GM23338 (cell line): ENCODE results near the gene DIRAS3.

Experiments used
- CREB1 ChIP-seq: fragments of 250-450 bp; sonication (Bioruptor Pico); IDR thresholded peaks from 2 replicates; pipeline ENCODE4 v1.5.0; 2020; ENCODE audit warnings: low read depth, mild to moderate bottlenecking, moderate library complexity
- CTCF ChIP-seq, 2 experiments: fragments of 200-600 bp in 1 of 2; sonication (generic) in 1 of 2; conservative IDR thresholded peaks; 2 replicates each; pipeline versions ENCODE4 v1.5.1 to v1.6.1; 2016 to 2017; ENCODE audit warnings: antibody characterized with exemption in 2 of 2, low read depth in 2 of 2, mild to moderate bottlenecking in 2 of 2, moderate library complexity in 1 of 2
- EZH2 ChIP-seq: fragments of 200-600 bp; sonication (generic); IDR thresholded peaks from one replicate; pipeline ENCODE4 v1.8.0; 2017; ENCODE audit warnings: antibody characterized with exemption, mild to moderate bottlenecking, low read depth; ENCODE audit not compliant: unreplicated experiment
- EZH2phosphoT487 ChIP-seq: fragments of 200-600 bp; sonication (generic); IDR thresholded peaks from one replicate; pipeline ENCODE4 v1.8.1; 2018; ENCODE audit warnings: antibody characterized with exemption; ENCODE audit not compliant: unreplicated experiment
- JUNB ChIP-seq: IDR thresholded peaks from one replicate; pipeline ENCODE4 v1.6.1; 2016; ENCODE audit warnings: antibody characterized with exemption; ENCODE audit not compliant: unreplicated experiment
- POLR2AphosphoS5 ChIP-seq: IDR thresholded peaks from 2 replicates; pipeline ENCODE4 v1.6.1; 2016; ENCODE audit warnings: antibody characterized with exemption, low read depth
- REST ChIP-seq: IDR thresholded peaks from one replicate; pipeline ENCODE4 v1.6.1; 2018; ENCODE audit warnings: antibody characterized with exemption; ENCODE audit not compliant: unreplicated experiment
- STAT1 ChIP-seq: IDR thresholded peaks from one replicate; pipeline ENCODE4 v1.6.1; 2016; ENCODE audit warnings: antibody characterized with exemption; ENCODE audit not compliant: unreplicated experiment
- ZNF331 ChIP-seq: fragments of 250-450 bp; sonication (Bioruptor Pico); IDR thresholded peaks from 2 replicates; pipeline ENCODE4 v1.5.0; 2020; ENCODE audit warnings: low read depth, mild to moderate bottlenecking, moderate library complexity

GRCh38 chr1:68051475-68051874 is 1.0 kb upstream of the DIRAS3 start:
- no peak for TF ChIP-seq POLR2AphosphoS5
- no peak for TF ChIP-seq EZH2
- peak; percentile 33 to 57; a peak in 2 of 4 replicates for TF ChIP-seq CTCF (conservative IDR thresholded peaks at IDR 0.05; ENCODE audit: low read depth in 2 of 2)
- TF ChIP-seq EZH2phosphoT487: no peak
- TF ChIP-seq REST: no peak
- no peak for TF ChIP-seq ZNF331
- no peak for TF ChIP-seq JUNB
- TF ChIP-seq STAT1: no peak
- no peak for TF ChIP-seq CREB1 (CRISPR knock-in tag)
